Parietal lobe (tissue), 1 donor: ENCODE data around the gene TRAP1. TPM values are rescaled to one million over a fixed set of nuclear protein-coding genes. Genes with fewer than 3 reads are reported as not detected.

Source experiments
- total RNA-seq: library from RNA; depleted of rRNA; stranded (reverse); fragments of >200 nt; gene quantifications from one replicate; pipeline ENCODE4 v1.2.3, GENCODE V29; 2014

TRAP1 gene
- 92.0 TPM for total RNA-seq

DNA sequence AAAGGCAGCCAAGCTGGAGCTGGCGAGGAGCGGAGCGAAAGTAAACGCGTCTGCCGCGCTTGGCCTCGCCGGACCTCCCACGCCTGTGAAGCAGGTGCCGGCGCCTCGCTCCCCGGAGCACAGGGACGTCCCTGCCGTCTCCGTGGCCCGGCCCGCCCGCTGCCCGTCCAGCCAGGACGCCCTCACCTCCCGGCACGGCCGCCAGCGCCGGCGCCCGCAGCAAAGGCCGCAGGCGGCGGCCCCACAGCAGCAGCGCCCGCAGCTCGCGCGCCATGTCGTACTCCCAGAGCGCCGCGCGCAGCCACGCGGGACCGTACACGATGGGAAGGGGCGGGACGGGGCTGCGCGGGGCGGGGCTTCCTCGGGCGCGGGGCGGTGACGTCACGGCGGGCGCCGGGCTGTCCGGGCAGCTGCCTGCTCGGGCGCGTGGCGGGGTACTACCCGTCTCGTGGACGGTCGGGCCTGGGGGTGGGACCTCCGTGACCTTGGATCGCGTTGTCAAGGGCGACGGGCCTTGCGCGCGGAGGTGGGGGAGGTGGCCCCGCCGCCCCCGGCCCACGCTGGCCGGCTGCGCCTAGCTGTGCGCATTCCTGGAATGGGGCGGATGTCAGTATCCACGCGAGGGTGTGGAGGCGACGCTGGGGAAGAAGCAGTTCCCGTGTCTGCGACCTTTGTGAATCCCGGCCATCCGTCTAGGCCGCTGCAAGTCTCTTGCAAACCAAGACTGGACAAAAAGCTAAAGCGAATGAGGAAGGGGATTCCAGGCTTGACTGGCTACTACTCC lies at the start of gene TRAP1:
TSS of gene TRAP1 (minus strand) at position 290 of the 784 bp plus-strand sequence. CDS start at position 274, 16 bp downstream.

DNA sequence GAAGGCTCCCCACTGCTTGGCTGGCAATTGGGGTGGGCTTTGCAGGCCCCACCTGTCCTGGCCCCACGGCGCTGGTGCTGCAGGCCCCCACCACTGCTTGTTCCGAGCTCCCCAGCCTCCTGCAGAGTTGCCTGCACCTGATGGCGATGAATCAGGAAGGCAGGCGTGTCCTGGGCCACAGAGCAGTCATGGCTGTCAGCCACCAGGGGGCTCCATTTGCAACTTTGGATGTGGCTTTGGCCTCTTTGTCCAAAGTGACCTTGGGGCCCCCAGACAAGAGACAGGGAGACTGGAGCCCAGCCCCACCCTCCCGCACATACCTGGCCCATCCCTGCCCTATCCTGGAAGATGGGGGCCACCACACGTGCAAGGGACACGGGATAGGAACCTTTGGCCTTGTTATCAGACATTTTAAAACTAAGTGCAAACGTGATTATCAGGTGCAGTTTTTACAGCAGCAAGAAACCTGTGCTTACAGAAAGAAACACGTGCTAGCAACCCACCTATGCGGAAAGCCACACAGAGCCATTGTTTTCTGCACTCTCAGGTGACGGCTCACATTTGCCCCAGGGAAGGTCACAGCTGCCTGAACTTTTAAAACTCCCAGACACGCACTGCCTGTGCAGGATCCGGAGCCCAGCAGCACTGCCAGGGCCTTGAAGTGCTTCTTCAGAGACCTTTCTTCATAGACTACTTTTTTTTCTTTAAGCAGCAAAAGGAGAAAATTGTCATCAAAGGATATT lies 62.9 kb downstream of the TRAP1 start, which contains the start of gene DNASE1:
TSS of gene DNASE1 (plus strand) at position 443 of the 743 bp plus-strand sequence. CDS start 683 bp downstream, outside the sequence.

DNA sequence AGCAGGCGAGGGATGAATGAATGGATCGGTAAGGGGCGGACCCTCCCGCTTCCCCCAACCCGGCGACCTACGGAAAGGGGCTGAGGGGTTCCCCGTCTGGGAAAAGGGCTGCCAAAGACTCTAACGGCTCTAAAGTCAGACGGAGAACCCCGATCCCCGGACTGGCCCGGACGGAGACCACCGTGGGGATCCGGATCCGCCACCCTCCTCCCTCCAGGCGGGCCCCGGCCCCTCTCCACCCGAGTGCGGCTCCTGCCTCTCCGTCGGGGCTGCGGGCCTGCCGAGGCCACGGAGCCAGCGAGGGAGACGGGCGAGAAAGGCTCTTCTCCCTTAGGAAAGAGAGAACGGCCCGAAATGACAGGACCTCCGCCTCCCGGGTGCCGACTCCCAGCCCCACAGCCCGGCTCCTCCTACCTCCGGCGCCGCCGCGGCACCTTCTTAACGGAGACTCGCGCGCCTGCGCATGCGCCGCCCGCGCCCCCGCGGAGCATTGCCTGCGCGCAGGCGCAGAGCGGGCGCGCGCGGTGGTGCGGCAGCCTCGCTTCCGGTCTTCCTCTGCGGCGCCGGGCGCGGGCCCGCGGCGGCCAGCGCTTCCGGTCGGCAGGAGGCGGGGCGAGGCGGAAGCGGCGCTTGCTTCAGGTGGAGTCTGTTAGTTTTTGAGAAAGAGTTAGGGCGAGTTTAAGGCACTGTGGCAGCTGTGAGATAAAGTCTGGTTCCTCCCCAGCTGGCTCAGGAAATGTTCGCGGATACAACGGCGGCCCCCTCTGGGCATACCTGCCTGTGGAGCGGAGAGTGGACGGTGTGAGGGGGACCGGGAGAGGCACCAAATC lies 106.0 kb downstream of the TRAP1 start, which contains the start of gene SLX4:
TSS of gene SLX4 (minus strand) at position 461 of the 830 bp plus-strand sequence. CDS start 2,642 bp downstream, outside the sequence.

Other genes starting within 250 kb of the TRAP1 start
- not detected for gene C16orf90, start 222.0 kb downstream of the TRAP1 start, total RNA-seq
- 42.3 TPM for gene CLUAP1, start 216.5 kb downstream of the TRAP1 start, total RNA-seq
- gene NLRC3, start 140.1 kb downstream of the TRAP1 start, total RNA-seq: 0.94 TPM
- gene SLX4, start 105.9 kb downstream of the TRAP1 start, total RNA-seq: 15.7 TPM
- 84.8 TPM for gene DNASE1, start 62.8 kb downstream of the TRAP1 start, total RNA-seq
- gene CREBBP, start 163.2 kb upstream of the TRAP1 start, total RNA-seq: 97.7 TPM